ENCODE measurements around the gene SP9. TPM values are rescaled to one million over a fixed set of nuclear protein-coding genes. Genes with fewer than 3 reads are reported as not detected.

SP9 gene
- total and polyA plus RNA-seq, 9 of the 15 experiments (the other 6 are each of a cell fraction or from before 2014, with no cell fraction given) = 0.04 to 0.23 (median 0.11) TPM; not detected in 3

GRCh38 chr2:174336501-174337336 is 2.0 kb downstream of the SP9 start (continued):
- TF ChIP-seq MECOM (CRISPR knock-in tag; IDR thresholded peaks at IDR 0.05) (no peak), POLR3A (IDR thresholded peaks at IDR 0.05; ENCODE audit: borderline replicate concordance, extremely low read depth, insufficient read depth, insufficient read length) (no peak), ZNF253 (CRISPR knock-in tag; conservative IDR thresholded peaks at IDR 0.05) (no peak), CCNT2 (IDR thresholded peaks at IDR 0.05; ENCODE audit: borderline replicate concordance, extremely low read depth, insufficient read length, low read depth, low read length) (peak; percentile 41), ZNF589 (CRISPR knock-in tag; IDR thresholded peaks at IDR 0.05; ENCODE audit: low read depth) (no peak), SIX5 (IDR thresholded peaks at IDR 0.05; ENCODE audit: borderline replicate concordance in 1 of 2, insufficient read depth in 1 of 2, low read depth in 1 of 2, low read length in 2 of 2) (no peak), POLR2AphosphoS5 (IDR thresholded peaks at IDR 0.05; ENCODE audit: control insufficient read depth, insufficient read depth, low read depth, low read length) (no peak), RBFOX2 (IDR thresholded peaks at IDR 0.05; ENCODE audit: low read depth, low read length) (peak; percentile 50), TCF7 (IDR thresholded peaks at IDR 0.05; ENCODE audit: borderline replicate concordance) (no peak), ZNF609 (CRISPR knock-in tag; IDR thresholded peaks at IDR 0.05; ENCODE audit: borderline replicate concordance) (no peak), MEF2A (IDR thresholded peaks at IDR 0.05; ENCODE audit: control insufficient read depth, low read depth, low read length) (no peak), BCOR (IDR thresholded peaks at IDR 0.05) (no peak), E4F1 (CRISPR knock-in tag; IDR thresholded peaks at IDR 0.05; ENCODE audit: borderline replicate concordance) (no peak), XRCC5 (IDR thresholded peaks at IDR 0.05; ENCODE audit: low read depth, low read length) (no peak), ESRRB (CRISPR knock-in tag; IDR thresholded peaks at IDR 0.05; ENCODE audit: borderline replicate concordance) (no peak), U2AF1 (optimal IDR thresholded peaks at IDR 0.05; ENCODE audit: low read depth, low read length) (peak; percentile 59), BRD4 (IDR thresholded peaks at IDR 0.05) (no peak)
- TF ChIP-seq, protein P1, sequence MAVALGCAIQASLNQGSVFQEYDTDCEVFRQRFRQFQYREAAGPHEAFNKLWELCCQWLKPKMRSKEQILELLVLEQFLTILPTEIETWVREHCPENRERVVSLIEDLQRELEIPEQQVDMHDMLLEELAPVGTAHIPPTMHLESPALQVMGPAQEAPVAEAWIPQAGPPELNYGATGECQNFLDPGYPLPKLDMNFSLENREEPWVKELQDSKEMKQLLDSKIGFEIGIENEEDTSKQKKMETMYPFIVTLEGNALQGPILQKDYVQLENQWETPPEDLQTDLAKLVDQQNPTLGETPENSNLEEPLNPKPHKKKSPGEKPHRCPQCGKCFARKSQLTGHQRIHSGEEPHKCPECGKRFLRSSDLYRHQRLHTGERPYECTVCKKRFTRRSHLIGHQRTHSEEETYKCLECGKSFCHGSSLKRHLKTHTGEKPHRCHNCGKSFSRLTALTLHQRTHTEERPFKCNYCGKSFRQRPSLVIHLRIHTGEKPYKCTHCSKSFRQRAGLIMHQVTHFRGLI (CRISPR knock-in tag; IDR thresholded peaks at IDR 0.05) = no peak
